HG03139 (cell line): ENCODE results near the gene DAZAP1.
A peak's percentile ranks its signal among the peaks of the same experiment; 100 is the strongest.

Source experiments
- ATAC-seq: cut with Tn5 transposase; IDR thresholded peaks from one replicate; pipeline ENCODE4 v1.9.1; 2021; ENCODE audit not compliant: unreplicated experiment

DAZAP1 gene

DNA sequence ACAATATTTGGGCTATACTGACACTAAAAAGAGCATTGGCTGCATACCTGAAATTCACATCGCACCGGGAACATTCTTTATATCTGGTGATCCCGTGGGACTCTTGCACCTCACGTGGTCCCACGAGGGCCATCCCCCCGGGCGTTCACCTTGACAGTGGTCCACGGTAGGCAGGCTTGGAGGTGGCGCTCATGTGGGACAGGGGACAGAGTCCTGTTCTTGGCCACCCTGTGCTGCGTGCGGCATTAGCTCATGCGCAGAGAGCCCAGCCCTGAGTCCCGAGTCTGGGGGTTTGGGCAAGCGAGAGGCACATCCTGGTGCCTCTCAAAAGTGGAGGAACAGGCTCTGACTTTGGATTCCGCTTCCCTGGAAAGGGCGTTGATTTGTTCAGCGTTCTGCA, 13.5 kb upstream of the DAZAP1 start:
- ATAC-seq: no peak

DNA sequence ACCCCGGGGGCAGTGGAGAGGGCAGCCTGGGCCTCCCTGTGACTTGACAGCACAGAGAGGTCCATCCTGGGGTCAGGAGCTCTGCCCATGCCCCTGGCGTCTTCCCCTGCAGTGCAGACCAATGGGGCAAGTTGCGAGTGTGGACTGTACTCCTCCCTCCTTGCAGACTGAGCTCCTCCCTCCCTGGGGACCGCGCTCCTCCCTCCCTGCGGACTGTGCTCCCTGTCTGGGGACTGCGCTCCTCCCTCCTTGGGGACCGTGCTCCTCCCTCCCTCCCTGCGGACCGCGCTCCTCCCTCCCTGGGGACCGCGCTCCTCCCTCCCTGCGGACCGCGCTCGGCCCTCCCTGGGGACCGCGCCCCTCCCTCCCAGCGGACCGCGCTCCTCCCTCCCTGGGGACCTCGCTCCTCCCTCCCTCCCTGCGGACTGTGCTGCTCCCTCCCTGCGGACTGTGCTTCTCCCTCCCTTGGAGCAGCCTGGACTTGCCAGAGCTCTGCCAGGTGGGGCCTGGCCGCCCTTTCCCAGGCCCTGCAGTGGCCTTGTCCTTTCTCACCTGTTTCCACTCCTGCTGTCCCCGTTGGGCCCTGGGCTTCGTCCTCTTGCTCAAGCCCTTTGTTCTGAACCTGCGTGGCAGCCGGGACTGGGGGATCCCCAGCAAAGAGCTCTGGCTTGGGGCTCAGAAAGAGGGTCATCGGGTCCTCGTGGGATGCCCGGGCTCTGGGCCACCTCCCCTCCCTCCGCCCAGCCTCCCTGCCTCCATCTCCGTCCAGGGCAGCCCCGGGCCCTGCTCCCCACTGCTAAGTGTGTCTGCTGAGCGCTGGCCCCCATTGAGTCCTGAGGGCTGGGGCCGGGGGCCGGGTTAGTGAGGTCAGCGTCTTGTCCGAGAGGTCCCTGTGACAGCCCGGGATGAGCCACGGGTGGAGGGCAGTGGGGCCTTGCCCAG, 12.9 kb upstream of the DAZAP1 start:
- ATAC-seq: no peak

DNA sequence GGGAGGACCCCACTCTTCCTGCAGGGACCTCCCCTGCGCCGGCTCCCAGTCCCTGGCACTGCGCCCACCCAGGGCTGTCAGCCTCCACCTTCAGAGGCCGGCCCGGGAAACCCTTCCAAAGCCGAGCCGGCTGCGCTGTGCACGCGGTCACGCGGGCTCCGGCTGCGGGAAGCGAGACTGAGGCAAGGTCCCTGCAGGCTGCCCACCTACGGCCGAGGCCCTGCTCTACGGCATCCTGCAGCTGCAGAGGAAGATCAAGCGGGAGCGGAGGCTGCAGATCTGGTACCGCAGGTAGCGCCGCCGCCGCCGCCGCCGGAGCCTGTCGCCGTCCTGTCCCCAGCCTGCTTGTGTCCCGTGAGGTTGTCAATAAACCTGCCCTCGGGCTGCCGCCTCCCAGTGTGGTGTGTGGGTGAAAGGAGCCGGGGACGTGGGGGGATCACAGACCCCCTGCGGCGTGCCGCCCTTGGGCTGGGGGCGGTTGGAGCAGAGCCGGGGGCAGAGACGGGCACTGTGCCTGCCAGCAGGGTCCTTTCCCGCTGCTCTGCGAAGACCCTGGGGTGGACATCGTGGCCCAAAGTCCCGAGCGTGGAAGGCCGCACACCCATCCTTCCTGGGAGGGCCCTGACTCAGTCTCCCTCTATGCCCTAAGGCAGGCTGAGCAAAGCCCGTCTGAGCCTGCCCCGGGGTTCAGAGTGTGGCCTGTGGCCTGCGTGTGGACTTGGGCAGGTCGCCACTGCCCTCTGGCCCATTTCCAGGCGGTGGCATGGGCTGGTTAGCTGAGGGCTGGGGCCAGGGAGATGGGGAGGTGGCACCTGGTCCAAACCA, 12.0 kb upstream of the DAZAP1 start:
- no peak for ATAC-seq

DNA sequence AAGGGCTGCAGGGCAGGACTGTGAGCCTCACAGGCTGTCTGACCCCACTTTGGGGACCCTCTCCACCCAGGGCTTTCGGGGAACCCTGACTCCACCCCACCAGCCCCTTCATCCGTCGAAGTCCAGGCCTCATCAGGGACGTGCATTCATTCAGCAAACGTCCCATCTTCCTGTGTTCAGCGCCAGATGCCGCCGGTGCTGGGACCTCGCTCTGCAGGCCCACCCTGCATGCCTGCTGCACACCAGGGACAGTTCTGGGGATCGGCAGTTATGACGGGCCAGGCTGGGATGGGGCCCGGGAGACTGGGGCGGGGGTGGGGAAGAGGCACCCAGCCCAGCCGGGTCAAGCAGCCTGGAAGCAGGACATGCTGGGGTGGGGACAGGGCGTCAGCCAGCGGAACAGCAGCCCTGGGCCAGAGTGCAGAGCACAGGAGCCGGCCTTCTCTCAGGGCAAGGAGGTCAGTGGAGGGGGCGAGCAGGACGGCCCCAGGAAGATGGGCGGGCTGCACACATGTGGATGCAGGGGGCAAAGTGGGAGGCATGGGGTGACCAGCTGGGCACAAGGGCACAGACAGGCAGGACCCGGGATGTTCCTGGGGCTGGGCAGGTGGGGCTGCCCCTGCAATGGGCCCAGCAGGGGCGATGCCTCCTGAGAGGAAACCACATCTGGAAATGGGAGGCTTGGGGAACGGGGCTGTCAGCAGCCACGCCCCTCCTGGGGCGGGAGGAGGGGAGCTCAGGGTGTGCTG, 11.2 kb upstream of the DAZAP1 start:
- no peak for ATAC-seq

DNA sequence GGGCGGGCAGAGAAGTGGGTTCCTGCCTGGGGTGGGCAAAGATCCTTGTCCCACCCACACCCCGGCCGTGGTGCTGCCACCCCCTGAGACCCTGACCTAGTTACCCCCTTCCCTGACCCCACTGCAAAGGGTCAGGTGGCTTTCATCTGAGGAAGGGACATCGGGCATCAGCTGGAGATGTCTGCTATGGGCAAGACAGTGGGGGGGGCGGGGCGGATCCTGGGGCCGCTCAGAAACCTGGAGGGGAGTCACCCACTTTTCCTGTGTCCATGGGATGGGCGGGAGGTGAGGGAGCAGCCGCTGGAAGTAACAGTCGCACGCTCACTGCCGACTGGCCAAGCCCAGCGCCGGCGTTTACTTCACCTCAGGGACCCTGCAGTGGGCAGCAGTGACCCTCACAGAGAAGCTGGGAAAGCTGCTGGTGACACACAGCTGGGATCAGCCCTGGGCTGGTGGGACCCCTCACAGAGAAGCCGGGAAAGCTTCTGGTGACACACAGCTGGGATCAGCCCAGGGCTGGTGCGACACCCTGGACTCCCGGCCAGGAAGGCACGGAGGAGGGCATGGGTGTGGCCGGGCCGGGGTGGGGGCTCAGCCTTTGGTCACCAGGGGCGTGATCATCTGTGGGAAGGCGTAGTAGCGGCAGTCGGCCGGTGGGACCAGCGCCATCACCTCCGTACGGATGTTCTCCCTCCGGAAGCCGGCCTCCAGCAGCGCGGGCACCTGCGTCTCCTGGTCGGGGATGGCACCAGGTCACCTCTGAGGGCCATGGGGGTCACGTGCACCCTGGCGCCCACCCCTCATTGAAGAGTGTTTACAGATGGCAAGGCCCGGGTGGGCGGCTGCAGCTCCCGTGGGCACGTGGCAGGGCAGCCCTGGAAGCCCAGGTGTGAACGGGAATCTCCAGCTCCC, 10.4 kb upstream of the DAZAP1 start:
- ATAC-seq: no peak

DNA sequence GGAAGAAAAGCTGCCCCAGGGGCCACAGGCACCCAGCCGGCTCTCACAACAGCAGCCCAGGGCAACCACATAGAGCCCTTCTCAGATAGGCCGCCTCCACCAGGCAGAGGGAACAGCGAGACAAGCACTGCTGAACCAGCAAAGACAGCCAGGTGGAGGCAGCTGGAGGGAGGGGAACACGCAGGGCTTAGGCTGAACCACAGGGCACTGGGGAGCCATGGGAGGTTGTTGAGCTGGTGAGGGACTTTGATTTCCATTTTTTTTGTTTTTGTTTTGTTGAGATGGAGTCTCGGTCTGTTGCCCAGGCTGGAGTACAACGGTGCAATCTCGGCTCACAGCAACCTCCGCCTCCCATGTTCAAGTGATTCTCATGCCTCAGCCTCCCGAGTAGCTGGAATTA, 9.5 kb upstream of the DAZAP1 start:
- ATAC-seq: no peak

DNA sequence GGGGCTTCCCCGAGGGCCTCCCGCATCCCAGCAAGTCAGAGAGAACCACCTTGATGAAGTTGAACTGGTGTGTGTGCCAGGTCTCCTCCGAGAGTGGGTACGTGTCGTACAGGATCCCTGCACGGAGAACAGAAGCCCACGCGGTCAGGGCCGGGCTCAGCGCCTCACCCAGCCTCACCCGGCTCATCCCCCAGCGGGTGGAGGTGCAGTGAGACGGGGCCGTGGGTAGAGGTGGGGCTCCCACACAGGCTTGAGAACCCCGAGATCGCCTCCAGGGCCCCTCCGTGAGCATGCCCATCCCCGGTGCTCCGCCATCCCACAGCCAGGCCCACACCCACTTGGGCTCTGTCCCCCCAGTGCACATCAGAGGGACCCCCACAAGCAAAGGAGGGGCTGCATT, 8.3 kb upstream of the DAZAP1 start:
- ATAC-seq: no peak

DNA sequence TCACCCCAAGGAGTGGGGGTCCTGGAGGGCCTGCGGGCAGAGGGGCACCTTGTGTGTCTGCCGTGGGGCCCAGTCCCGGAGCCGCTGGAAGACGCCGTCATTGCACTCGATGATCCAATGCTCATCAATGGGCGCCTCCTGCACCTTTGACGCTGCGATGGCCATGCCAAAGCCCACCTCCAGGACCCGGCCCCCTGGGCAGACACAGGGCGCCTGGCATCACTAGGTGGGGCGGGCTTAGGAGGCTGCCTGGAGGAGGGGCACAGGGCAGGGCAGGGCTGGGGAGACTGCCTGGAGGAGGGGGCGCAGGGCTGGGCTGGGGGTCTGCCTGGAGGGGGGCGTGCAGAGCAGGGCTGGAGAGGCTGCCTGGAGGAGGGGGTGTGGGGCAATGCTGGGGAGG, 7.6 kb upstream of the DAZAP1 start:
- no peak for ATAC-seq

DNA sequence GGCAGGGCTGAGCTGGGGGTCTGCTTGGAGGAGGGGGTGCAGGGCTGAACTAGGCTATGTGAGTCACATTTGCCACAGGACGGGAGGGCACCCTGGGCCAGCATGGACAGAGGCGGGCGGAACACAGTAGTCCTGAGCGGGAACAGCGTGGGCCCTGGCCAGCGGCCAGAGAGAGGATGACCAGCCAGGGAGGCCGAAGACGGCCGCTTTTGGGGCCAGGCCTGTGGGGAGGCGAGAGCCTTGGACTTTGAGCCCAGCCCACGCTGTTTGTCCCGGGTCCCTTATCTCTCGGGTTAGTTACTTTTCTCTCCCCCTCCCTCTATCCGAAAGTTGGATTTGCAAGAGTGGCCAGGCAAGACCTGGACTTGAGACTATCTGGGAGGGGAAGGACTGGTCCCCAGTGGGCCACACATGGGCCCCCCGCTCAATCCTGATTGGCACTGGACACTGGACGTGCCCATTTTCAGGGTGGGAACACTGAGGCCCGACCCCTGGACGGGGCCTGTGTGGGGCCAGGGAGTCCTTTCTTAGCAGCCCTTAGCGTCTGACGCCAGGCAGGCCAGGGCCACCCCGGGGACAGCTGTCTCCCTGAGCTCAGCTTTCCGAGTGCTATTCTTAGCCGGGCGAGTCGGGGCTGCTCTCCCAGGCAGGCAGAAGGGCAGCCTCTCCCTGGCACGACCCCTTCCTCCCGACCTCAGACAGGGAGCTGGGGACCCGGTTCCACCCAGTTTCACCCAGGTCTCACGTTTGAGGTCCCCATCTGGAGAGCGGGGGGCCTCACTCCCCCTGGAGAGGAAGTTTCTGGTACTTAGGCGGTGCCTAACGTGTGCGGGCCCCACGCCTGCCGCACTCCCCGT, 6.9 kb upstream of the DAZAP1 start:
- no peak for ATAC-seq

DNA sequence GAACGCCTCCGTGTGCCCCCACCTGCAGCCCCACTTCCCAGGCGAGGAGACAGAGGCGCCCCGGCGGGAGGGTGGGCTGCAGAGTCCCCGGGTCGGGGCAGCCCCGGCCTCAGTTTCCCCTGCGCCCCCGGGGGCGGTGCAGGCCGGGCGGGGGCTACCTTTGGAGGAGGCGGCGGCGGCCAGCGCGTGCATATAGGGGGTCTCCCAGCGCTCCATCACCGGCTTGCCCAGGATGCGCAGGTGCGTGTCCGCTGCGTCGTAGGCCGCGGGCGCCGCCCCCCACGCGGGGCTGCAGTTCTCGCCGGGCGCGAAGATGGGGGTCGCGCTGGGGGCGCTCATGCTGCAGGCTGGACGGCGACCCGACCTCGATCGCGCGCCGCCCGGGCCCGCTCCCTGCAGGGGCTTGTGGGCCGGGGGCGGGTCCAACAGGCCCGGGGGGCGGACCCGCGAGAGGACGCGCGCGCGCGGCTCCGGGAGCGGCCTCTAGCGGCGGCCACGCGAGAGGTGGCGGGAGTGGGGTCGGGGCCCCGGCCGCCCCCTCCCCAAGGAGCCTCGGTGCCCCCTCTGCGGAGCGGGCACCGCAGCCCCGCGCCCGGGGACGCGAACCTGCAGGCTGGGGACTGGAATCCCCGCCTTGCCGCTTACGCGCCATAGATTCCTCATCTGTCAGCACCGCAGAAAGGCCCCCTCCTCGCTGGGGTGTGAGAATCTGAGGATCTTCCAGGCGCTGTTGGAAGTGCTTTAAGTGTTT, 6.1 kb upstream of the DAZAP1 start, which contains the start of gene GAMT:
TSS of gene GAMT (minus strand) at position 405 of the 751 bp plus-strand sequence. CDS start at position 339, 66 bp downstream.
- ATAC-seq: no peak

DNA sequence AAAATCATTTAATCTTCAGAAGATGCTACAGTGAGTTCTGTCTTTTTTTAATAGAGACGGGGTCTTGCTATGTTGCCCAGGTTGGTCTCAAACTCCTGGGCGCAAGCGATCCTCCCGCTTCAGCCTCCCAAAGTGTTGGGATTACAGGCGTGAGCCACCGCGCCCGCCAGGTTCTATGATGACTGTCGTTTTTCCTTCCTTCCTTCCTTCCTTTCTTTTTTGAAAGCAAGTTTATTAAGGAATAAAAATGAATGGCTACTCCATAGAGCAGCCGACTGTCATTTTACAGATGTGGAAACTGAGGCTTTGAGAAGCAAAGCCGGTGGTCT, 5.5 kb upstream of the DAZAP1 start:
- ATAC-seq: no peak

DNA sequence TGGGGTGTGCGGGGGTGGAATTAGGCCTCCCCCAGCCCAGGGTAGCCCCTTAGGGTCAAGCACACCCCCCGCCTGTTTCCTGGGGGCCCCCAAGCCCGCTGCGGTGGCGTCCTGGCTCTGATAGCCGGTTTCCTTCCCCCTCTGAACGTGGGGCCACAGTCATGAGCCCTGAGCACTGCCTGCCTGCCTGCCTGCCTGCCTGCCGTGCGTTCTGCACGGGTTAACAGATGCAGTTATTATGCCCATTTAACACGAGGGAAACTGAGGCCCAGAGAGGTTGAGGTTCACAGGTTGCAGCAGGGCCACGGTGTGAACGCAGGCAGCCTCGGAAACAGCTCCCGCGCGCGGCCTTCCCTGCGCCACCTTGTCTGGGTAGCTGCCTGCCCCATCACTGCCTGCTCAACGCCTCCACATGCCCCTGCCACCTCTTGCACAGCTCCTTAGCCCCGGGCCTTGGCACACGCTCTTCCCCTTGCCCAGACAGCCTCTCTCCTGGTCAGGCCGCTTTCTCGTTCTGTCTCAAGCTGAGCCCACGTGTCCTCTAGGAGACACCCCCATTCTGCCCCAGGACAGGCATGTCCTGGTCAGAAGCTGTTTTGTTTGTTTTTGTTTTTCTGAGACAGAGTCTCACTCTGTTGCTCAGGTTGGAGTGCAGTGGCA, 4.8 kb upstream of the DAZAP1 start:
- no peak for ATAC-seq

DNA sequence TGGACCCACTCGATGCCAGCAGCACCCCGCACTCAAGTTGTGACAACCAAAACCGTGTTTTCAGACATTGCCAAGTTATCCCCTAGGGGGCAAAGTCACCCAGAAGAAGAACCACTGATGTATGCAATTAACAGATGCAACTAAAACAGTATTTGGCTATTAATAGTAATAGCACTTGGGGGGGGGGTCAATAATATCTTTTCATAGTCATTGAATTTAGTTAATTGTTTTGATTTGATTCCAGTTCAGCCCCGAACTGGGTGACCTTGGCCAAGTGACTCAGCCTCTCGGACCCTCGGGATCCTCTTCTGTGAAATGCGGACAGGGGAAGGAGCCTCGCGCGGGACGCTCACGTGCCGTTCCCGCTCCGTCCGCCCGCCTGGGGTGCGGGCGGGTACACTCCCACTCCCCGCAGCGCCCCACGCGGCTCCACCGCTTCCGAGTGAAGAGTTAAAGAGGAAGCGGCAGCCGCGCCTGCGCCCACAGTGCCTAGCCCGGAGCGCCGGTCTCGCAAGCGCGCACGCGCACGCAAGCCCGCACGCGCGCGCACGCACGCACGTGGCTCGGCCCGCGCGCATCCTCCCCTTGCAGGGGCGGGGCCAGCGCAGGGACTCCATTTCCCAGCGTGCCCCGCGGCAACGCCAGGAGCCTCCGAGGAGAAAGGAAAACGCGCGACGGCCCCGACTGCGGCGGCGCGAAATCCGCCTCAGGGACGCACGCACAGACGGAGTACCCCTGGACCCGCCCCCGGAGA, 435 bp upstream of the DAZAP1 start:
- ATAC-seq: peak; percentile 64

DNA sequence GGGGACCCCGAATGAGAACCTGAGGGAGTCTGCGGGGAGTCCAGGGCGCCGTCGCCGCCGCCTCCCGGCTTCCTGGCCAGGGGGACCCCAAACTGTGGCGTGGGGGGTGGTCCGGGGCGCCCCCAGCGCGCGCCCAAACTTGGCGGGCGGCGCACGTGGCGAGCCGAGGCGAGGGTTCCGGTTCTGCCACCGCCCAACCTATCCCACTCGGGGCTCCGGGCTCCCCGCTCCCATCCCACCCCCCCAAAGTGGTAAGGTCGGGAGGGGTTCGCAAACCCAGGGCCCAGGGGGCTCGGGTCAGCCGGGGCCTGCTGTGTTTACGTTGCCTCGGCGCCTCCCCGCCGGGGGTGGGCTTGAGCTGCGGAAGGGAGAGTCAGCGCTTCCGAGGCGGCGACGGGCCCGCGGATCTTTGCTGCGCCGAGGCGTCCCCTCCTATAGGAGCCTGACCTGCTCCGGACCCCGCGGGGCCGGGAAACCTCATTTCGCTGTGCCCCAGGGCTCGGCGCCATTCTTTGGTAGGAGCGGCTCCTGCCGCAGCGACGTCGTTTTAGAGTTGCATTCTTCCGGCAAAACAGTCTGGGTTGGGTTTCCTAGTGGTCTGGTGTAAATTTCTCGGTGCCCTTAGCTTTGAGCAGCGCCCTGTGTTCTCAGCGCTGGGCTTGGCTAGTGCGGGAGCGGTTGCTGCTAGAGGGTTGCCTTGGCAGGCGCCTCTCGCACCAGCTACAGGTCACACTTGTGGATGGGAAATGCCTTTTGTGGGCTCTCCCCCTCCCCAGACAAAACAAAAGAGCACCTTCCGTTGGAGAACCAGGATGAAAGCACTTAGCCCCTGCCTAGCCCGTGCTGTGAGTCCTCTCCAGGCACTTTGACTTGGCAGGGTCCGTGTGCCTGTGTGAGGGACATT, 1.2 kb downstream of the DAZAP1 start:
- ATAC-seq: peak; percentile 8

DNA sequence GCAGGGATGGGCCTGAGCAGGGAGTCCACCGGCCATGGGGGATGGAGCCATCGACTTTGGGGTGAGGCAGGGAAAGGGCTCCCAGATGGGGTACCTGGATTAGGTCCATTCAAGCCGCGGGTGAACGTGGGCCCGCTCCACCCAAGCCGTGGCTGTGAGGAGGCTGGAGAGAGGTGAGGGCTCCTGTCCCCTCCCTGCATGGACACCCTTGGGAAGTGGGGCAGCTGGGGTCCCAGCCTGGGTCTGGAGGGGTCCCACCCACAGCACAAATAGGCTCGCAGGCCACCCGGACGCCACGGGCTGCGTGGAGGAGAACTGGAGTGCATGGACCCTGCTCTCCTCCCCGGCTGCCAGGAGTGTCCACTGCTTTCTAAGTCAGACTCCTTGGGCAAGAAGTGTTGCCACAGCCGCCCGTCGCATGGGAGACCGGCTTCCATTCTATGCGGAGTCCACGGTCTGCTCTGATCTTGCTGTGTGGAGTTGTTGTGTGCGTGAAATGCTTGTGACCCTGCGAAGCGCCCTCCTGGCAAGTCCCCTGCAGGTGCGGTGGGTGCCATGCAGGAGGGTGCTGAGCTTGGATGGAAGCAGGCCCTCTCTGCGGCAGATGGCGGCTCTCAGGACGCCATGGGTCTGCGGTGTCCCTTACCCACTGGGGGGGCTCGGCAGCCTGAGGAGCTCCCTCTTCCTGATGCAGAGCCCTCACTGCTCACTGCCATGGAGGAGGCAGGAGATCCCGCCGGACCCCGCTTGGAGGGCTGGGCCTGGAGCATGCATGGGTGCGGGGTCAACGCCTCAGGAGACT, 2.0 kb downstream of the DAZAP1 start:
- no peak for ATAC-seq
